Fibroblast of skin of abdomen (primary cell): ENCODE measurements around the gene TBL1X.

Experiments
- DNase-seq: peaks from one replicate; pipeline ENCODE4 v3.0.0-alpha.2; 2013

Gene TBL1X

GRCh38 chrX:9635368-9635767 lies 170.5 kb downstream of the TBL1X start:
- DNase-seq: no peak

GRCh38 chrX:9635803-9636202 lies 170.9 kb downstream of the TBL1X start:
- DNase-seq: no peak

GRCh38 chrX:9638871-9639270 lies 174.0 kb downstream of the TBL1X start:
- DNase-seq: no peak

GRCh38 chrX:9642270-9642995 lies 177.6 kb downstream of the TBL1X start:
- DNase-seq: no peak

- DNase-seq: no peak
These were observed 178.9 kb downstream of the TBL1X start for GRCh38 chrX:9643807-9644206.

- DNase-seq: no peak
These were observed 179.5 kb downstream of the TBL1X start for GRCh38 chrX:9644335-9644734.

- no peak for DNase-seq
These were observed 181.8 kb downstream of the TBL1X start for GRCh38 chrX:9646471-9647224.

GRCh38 chrX:9647431-9647830 lies 182.6 kb downstream of the TBL1X start:
- DNase-seq: no peak

- DNase-seq: no peak
These were observed 185.2 kb downstream of the TBL1X start for GRCh38 chrX:9650091-9650490.

GRCh38 chrX:9651737-9652136 lies 186.9 kb downstream of the TBL1X start:
- no peak for DNase-seq

- no peak for DNase-seq
These were observed 190.1 kb downstream of the TBL1X start for GRCh38 chrX:9654929-9655328.

GRCh38 chrX:9656277-9656676 lies 191.4 kb downstream of the TBL1X start:
- DNase-seq: no peak

GRCh38 chrX:9656871-9657270 lies 192.0 kb downstream of the TBL1X start:
- no peak for DNase-seq

- no peak for DNase-seq
These were observed 192.9 kb downstream of the TBL1X start for GRCh38 chrX:9657590-9658256.

GRCh38 chrX:9658409-9658808 lies 193.6 kb downstream of the TBL1X start:
- DNase-seq: no peak

GRCh38 chrX:9659571-9660195 lies 194.8 kb downstream of the TBL1X start:
- DNase-seq: no peak

- DNase-seq: peak; percentile 65
These were observed 197.3 kb downstream of the TBL1X start for GRCh38 chrX:9662148-9662547.

- no peak for DNase-seq
These were observed 198.4 kb downstream of the TBL1X start for GRCh38 chrX:9663216-9663615.

GRCh38 chrX:9664224-9664623 lies 199.4 kb downstream of the TBL1X start:
- no peak for DNase-seq

GRCh38 chrX:9665113-9665512 lies 200.3 kb downstream of the TBL1X start:
- DNase-seq: no peak

GRCh38 chrX:9668537-9668936 lies 203.7 kb downstream of the TBL1X start:
- DNase-seq: peak; percentile 62

- DNase-seq: peak; percentile 25
These were observed 205.4 kb downstream of the TBL1X start for GRCh38 chrX:9670136-9670814.

GRCh38 chrX:9671998-9672397 lies 207.1 kb downstream of the TBL1X start:
- no peak for DNase-seq
